GM23338 (cell line): ENCODE results near the gene CACNA1C.

Source experiments
- CREB1 ChIP-seq: fragments of 250-450 bp; sonication (Bioruptor Pico); IDR thresholded peaks from 2 replicates; pipeline ENCODE4 v1.5.0; 2020; ENCODE audit warnings: low read depth, mild to moderate bottlenecking, moderate library complexity
- CTCF ChIP-seq, 2 experiments: fragments of 200-600 bp in 1 of 2; sonication (generic) in 1 of 2; conservative IDR thresholded peaks; 2 replicates each; pipeline versions ENCODE4 v1.5.1 to v1.6.1; 2016 to 2017; ENCODE audit warnings: antibody characterized with exemption in 2 of 2, low read depth in 2 of 2, mild to moderate bottlenecking in 2 of 2, moderate library complexity in 1 of 2
- EZH2 ChIP-seq: fragments of 200-600 bp; sonication (generic); IDR thresholded peaks from one replicate; pipeline ENCODE4 v1.8.0; 2017; ENCODE audit warnings: antibody characterized with exemption, mild to moderate bottlenecking, low read depth; ENCODE audit not compliant: unreplicated experiment
- EZH2phosphoT487 ChIP-seq: fragments of 200-600 bp; sonication (generic); IDR thresholded peaks from one replicate; pipeline ENCODE4 v1.8.1; 2018; ENCODE audit warnings: antibody characterized with exemption; ENCODE audit not compliant: unreplicated experiment
- POLR2AphosphoS5 ChIP-seq: IDR thresholded peaks from 2 replicates; pipeline ENCODE4 v1.6.1; 2016; ENCODE audit warnings: antibody characterized with exemption, low read depth
- REST ChIP-seq: IDR thresholded peaks from one replicate; pipeline ENCODE4 v1.6.1; 2018; ENCODE audit warnings: antibody characterized with exemption; ENCODE audit not compliant: unreplicated experiment
- ZNF114 ChIP-seq: fragments of 250-450 bp; sonication (Bioruptor Pico); IDR thresholded peaks from 2 replicates; pipeline ENCODE4 v1.5.0; 2020; ENCODE audit warnings: mild to moderate bottlenecking, moderate library complexity

GRCh38 chr12:2410496-2410895 lies 357.7 kb downstream of the CACNA1C start:
- no peak for TF ChIP-seq CTCF (conservative IDR thresholded peaks at IDR 0.05; ENCODE audit: low read depth in 2 of 2)
- no peak for TF ChIP-seq POLR2AphosphoS5
- no peak for TF ChIP-seq EZH2
- no peak for TF ChIP-seq REST
- TF ChIP-seq EZH2phosphoT487 = no peak
- no peak for TF ChIP-seq ZNF114 (CRISPR knock-in tag)
- TF ChIP-seq CREB1 (CRISPR knock-in tag) = no peak
